Measurements from ENCODE around the gene FYTTD1. TPM values are rescaled to one million over a fixed set of nuclear protein-coding genes. Genes with fewer than 3 reads are reported as not detected.

FYTTD1 gene
- total and polyA plus RNA-seq, 10 donors, result 10.9 to 52.6 (median 30.1) TPM

DNA sequence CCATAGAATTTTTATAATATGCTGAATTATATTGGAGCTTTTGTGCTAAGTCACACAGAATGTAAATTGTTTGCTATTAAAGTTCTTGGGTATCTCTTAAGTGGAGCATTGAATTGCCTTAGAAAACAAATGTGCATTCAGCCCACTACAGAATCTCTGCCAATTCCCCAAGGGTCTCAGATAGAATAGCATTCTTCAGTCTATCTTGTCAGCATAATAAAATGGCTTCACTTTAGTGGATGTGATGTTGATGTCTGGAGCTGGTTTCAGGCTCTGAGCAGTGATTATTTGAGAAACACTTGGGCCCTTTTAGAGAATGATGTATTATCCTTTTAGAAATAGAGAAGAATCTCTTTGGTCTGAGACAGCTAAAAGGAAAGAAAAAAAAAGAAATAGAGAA lies 86.6 kb downstream of the FYTTD1 start:
- intact Hi-C loops (cut with DNase I; ENCODE audit: low total_unique reads), result no loop called here
- peaks cover 0 to 9% (median 0%) of the 10 kb centered on the region in 6 donors for H3K4me1 ChIP-seq
- no peak overlapping the region for H3K4me3 ChIP-seq
- DNase-seq, result no peak
- H3K36me3 ChIP-seq, result peaks cover 4 to 100% (median 74%) of the 10 kb centered on the region in 6 donors
- no peak for TF ChIP-seq POLR2A (IDR thresholded peaks at IDR 0.05)
- TF ChIP-seq, protein P1, sequence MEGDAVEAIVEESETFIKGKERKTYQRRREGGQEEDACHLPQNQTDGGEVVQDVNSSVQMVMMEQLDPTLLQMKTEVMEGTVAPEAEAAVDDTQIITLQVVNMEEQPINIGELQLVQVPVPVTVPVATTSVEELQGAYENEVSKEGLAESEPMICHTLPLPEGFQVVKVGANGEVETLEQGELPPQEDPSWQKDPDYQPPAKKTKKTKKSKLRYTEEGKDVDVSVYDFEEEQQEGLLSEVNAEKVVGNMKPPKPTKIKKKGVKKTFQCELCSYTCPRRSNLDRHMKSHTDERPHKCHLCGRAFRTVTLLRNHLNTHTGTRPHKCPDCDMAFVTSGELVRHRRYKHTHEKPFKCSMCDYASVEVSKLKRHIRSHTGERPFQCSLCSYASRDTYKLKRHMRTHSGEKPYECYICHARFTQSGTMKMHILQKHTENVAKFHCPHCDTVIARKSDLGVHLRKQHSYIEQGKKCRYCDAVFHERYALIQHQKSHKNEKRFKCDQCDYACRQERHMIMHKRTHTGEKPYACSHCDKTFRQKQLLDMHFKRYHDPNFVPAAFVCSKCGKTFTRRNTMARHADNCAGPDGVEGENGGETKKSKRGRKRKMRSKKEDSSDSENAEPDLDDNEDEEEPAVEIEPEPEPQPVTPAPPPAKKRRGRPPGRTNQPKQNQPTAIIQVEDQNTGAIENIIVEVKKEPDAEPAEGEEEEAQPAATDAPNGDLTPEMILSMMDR (IDR thresholded peaks at IDR 0.05 in 8 of 11, conservative IDR thresholded peaks at IDR 0.05 in 3 of 11), result no peak
- no peaks in the 10 kb centered on the region for H3K9me3 ChIP-seq
- no peak overlapping the region for H3K27ac ChIP-seq
- H3K27me3 ChIP-seq (replicated peaks in 1 of 7), result no peaks in the 10 kb centered on the region

Other genes starting within 250 kb of the FYTTD1 start
- 10 to 100 TPM; 11.5 to 24.6 (median 17.8) TPM for gene BDH1, start 193.9 kb upstream of the FYTTD1 start, total RNA-seq
- 10 to 100 TPM; 14.3 to 17.7 (median 17.3) TPM for gene BDH1, start 193.9 kb upstream of the FYTTD1 start, polyA plus RNA-seq
- 100 to 1,000 TPM in 1 of 7 donors, 10 to 100 TPM in 6; 54.7 to 129 (median 69.6) TPM for gene RUBCN, start 13.0 kb upstream of the FYTTD1 start, total RNA-seq
- gene RUBCN, start 13.0 kb upstream of the FYTTD1 start, polyA plus RNA-seq, result 10 to 100 TPM in 2 of 3 donors, 1 to 10 TPM in 1; 7.5 to 19.5 (median 13.0) TPM
- 10 to 100 TPM; 56.1 to 86.2 (median 68.8) TPM for gene LRCH3, start 41.4 kb downstream of the FYTTD1 start, total RNA-seq
- gene LRCH3, start 41.4 kb downstream of the FYTTD1 start, polyA plus RNA-seq, result 10 to 100 TPM in 1 of 3 donors, 1 to 10 TPM in 2; 7.7 to 13.1 (median 8.6) TPM
- 100 to 1,000 TPM; 618 to 926 (median 772) TPM for gene RPL35A, start 200.3 kb downstream of the FYTTD1 start, total RNA-seq
- gene RPL35A, start 200.3 kb downstream of the FYTTD1 start, polyA plus RNA-seq, result 1,000 to 10,000 TPM; 2,909 to 3,288 (median 3,106) TPM
- 1 to 10 TPM; 2.4 to 5.9 (median 3.6) TPM for gene LMLN, start 210.3 kb downstream of the FYTTD1 start, total RNA-seq
- gene LMLN, start 210.3 kb downstream of the FYTTD1 start, polyA plus RNA-seq, result under 1 TPM; 0.52 to 0.83 (median 0.80) TPM